GM13976 (cell line): Measurements from ENCODE around the gene CMTM7.
"Not testable (repeated sequence)": the region's sequence is repeated elsewhere in the genome, so short reads cannot be mapped to it uniquely, and the experiment has no call there.

ENCODE experiments used
- DNase-seq: peaks from one replicate; pipeline ENCODE4 v3.0.0; 2012; ENCODE audit warnings: low spot score
- in situ Hi-C: fragments of 300-500 bp; cut with MboI; formaldehyde crosslinking; loops from one replicate; pipeline ENCODE4 v1.12.0; 2022; ENCODE audit warnings: low sequenced_read_pairs, mixed read lengths, inconsistent platforms; ENCODE audit not compliant: unreplicated experiment
- TF ChIP-seq, protein P1 (sequence below): IDR thresholded peaks from 2 replicates; pipeline ENCODE4 v1.5.1; 2012; ENCODE audit warnings: borderline replicate concordance, mild to moderate bottlenecking; ENCODE audit not compliant: insufficient read depth; ENCODE audit errors: extremely low read depth, missing control alignments, control extremely low read depth

Gene CMTM7

GRCh38 chr3:32467333-32468070 is 75.8 kb downstream of the CMTM7 start:
- DNase-seq: peak; percentile 89
- TF ChIP-seq, protein P1, sequence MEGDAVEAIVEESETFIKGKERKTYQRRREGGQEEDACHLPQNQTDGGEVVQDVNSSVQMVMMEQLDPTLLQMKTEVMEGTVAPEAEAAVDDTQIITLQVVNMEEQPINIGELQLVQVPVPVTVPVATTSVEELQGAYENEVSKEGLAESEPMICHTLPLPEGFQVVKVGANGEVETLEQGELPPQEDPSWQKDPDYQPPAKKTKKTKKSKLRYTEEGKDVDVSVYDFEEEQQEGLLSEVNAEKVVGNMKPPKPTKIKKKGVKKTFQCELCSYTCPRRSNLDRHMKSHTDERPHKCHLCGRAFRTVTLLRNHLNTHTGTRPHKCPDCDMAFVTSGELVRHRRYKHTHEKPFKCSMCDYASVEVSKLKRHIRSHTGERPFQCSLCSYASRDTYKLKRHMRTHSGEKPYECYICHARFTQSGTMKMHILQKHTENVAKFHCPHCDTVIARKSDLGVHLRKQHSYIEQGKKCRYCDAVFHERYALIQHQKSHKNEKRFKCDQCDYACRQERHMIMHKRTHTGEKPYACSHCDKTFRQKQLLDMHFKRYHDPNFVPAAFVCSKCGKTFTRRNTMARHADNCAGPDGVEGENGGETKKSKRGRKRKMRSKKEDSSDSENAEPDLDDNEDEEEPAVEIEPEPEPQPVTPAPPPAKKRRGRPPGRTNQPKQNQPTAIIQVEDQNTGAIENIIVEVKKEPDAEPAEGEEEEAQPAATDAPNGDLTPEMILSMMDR: peak; percentile 99
- in situ Hi-C loops: no loop called here

DNA sequence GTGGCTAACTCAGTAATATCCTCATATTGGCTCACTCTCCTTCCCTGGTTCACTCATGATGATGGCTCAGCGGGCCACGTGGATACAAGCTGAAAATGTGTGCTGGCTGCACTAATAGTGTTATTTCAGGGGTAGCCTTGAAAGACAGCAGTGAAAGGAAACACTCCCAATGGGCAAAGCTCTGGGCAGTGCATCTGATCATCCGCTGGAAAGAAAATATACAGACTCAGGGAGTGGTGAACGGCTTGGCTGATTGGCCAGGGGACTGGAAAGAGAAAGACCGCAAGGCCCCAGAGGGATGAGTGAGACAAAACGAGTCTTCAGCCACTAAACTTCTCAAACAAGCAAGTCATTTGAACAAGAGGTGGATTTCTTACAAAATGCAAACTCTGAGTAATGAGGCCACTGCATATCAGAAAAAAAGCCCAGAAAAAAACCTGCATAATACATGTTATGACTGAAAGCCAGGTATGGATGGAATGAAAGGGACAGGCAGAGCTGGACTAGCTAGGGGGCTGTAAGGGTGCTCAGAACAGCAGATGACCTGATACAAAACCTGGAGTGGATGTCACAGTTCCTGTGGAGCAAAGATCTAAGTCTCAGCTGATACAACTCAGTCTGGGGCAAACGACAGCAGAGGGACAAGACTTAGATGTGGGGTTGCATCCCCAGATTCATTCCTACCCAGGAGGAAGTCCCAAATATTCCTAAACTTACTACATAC is 77.7 kb downstream of the CMTM7 start:
- DNase-seq: no peak
- in situ Hi-C loops: no loop called here
- TF ChIP-seq, protein P1: no peak

GRCh38 chr3:32470362-32470761 is 78.7 kb downstream of the CMTM7 start:
- in situ Hi-C loops: no loop called here
- TF ChIP-seq, protein P1: no peak
- DNase-seq: no peak

DNA sequence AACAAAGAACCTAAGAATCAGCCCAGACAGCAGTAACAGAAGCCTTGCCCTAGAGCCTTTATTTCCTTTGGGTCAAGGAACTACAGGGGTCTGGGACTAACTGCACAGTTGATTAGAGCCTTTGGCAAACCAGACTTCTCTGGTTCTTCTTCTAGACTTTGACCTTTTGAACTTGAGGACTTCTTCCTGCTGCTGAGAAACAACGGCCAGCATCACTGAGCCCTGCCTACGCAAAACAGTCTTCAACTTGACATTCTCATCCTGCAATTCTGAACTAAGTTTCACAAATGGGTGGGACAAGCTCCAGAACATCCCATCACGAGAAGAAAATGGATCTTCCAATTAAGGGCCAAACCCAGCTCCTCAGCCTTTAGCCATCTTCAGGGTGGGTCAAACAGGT is 79.6 kb downstream of the CMTM7 start:
- DNase-seq: no peak
- TF ChIP-seq, protein P1: no peak
- in situ Hi-C loops: no loop called here

DNA sequence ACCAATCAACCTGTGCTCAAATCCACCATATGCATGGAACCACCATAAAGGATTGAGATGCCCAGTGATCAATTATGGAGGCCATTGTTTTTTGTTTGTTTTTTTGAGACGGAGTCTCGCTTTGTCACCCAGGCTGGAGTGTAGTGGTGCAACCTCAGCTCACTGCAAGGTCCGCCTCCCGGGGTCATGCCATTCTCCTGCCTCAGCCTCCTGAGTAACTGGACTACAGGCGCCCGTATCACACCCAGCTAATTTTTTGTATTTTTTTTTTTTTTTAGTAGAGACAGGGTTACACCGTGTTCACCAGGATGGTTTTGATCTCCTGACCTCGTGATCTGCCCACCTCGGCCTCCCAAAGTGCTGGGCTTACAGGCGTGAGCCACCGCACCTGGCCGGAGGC is 80.5 kb downstream of the CMTM7 start:
- in situ Hi-C loops: not testable (repeated sequence)

GRCh38 chr3:32474201-32474600 is 82.5 kb downstream of the CMTM7 start:
- TF ChIP-seq, protein P1: no peak
- DNase-seq: no peak
- in situ Hi-C loops: no loop called here

More for the DNA sequence above, 80.5 kb downstream of the CMTM7 start:
- DNase-seq: not testable (repeated sequence)

DNA sequence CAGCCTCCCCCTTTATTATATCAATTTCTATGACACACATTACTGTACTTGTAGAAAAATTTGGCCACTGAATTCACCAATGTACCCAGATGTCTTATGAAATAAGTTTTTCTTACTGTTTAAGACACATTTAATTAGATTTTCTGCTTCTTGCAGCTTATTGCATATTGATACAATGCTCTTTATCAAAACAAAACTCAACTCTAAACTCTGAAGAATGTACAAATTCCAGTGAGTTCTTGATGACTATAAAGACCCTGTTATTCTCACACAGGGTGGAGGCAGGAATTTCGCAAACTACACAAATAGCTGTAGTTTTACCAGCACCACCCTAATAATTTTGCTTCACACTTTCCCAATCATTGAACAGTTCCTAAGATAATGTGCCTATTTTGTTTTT is 89.0 kb downstream of the CMTM7 start:
- DNase-seq: no peak
- in situ Hi-C loops: no loop called here
- TF ChIP-seq, protein P1: no peak
